Spleen (tissue), 11 donors: ENCODE results near the gene ATG4D. TPM values are rescaled to one million over a fixed set of nuclear protein-coding genes. Genes with fewer than 3 reads are reported as not detected.

Experiments
- DNase-seq: peaks from one replicate; pipeline ENCODE4 v3.0.0-alpha.2; 2020
- H3K27ac ChIP-seq, 8 donors: fragments of 200-600 bp; sonication (generic) in 7 of 8; 1 replicate in 4 of 8; 2 replicates in 4 of 8; pipeline versions ENCODE4 v1.5.0 to v1.8.0; 2016 to 2021; ENCODE audit warnings: inconsistent platforms in 4 of 8, mild to moderate bottlenecking in 4 of 8, moderate library complexity in 1 of 8
- H3K27me3 ChIP-seq, 7 donors: fragments of 200-600 bp; sonication (generic) in 6 of 7; replicated peaks in 1 of 7; 1 replicate in 4 of 7; 2 replicates in 3 of 7; pipeline versions ENCODE4 v1.5.0 to v1.8.0; 2016 to 2021; ENCODE audit warnings: inconsistent platforms in 3 of 7, mild to moderate bottlenecking in 1 of 7
- H3K36me3 ChIP-seq, 6 donors: fragments of 200-600 bp; sonication (generic) in 5 of 6; 1 replicate in 4 of 6; 2 replicates in 2 of 6; pipeline versions ENCODE4 v1.5.0 to v1.8.0; 2016 to 2021; ENCODE audit warnings: inconsistent platforms in 2 of 6
- H3K4me1 ChIP-seq, 6 donors: fragments of 200-600 bp; sonication (generic) in 5 of 6; 1 replicate in 3 of 6; 2 replicates in 3 of 6; pipeline versions ENCODE4 v1.5.0 to v1.8.0; 2016 to 2021; ENCODE audit warnings: inconsistent platforms in 3 of 6
- H3K4me3 ChIP-seq, 8 donors: fragments of 200-600 bp; sonication (generic) in 7 of 8; 1 replicate in 4 of 8; 2 replicates in 4 of 8; pipeline versions ENCODE4 v1.5.0 to v1.8.0; 2016 to 2021; ENCODE audit warnings: inconsistent platforms in 4 of 8, mild to moderate bottlenecking in 4 of 8, moderate library complexity in 2 of 8
- H3K9me3 ChIP-seq, 8 donors: fragments of 200-600 bp; sonication (generic) in 7 of 8; 1 replicate in 4 of 8; 2 replicates in 4 of 8; pipeline versions ENCODE4 v1.5.0 to v1.8.0; 2016 to 2021; ENCODE audit warnings: inconsistent platforms in 4 of 8
- POLR2A ChIP-seq, 3 donors: fragments of 450-650 bp; IDR thresholded peaks; one replicate each; pipeline ENCODE4 v1.5.1; 2017; ENCODE audit warnings: antibody characterized with exemption in 3 of 3, mild to moderate bottlenecking in 1 of 3
- POLR2AphosphoS5 ChIP-seq, 3 donors: sonication (generic); formaldehyde crosslinking; IDR thresholded peaks; one replicate each; pipeline ENCODE4 v1.5.1; 2017; ENCODE audit warnings: antibody characterized with exemption in 3 of 3
- WGBS, 5 donors: extraction: QIAGEN DNeasy Blood & Tissue Kit in 3 of 5; methylation state at CpG; one replicate each; pipeline versions ENCODE4 v1.1.5 to v1.1.7; 2013 to 2018; 5-methylcytosine and 5-hydroxymethylcytosine counted together
- intact Hi-C: fragments of 100-400 bp; cut with DNase I; formaldehyde crosslinking; loops from one replicate; pipeline ENCODE4 v1.15.0; 2023; ENCODE audit warnings: low total_unique reads
- polyA plus RNA-seq, 3 donors: library from polyadenylated mRNA; stranded (reverse); fragments of 200-250 nt; gene quantifications; one replicate each; pipeline ENCODE4 v1.2.1, GENCODE V29; 2013
- total RNA-seq, 7 donors: library from RNA; depleted of rRNA in 3 of 7; stranded (reverse); fragments of >200 nt in 3 of 7; fragmentation: NEBNext Ultra II Directional in 4 of 7; extraction: Animal tissue kit (Norgen Biotek cat#: 25700) in 4 of 7; gene quantifications; one replicate each; pipeline versions ENCODE4 v1.1.0 to v1.2.1, GENCODE V29; 2016 to 2021
- TF ChIP-seq, protein P1 (sequence below), 11 experiments: fragments of 200-600 bp in 7 of 11; fragments of 450-650 bp in 4 of 11; sonication (generic) in 4 of 11; IDR thresholded peaks in 8 of 11; conservative IDR thresholded peaks in 3 of 11; 1 replicate in 7 of 11; 2 replicates in 4 of 11; pipeline versions ENCODE4 v1.4.0 to v1.8.0; 2016 to 2021; ENCODE audit warnings: antibody characterized with exemption in 11 of 11, inconsistent platforms in 4 of 11, mild to moderate bottlenecking in 1 of 11
- donor health status: healthy with polysubstance abuse.
- donor health status: DM: no; HTN: no; CAD: no; lungs with moderate emphysema.
- donor health status: DM: no; HTN: no; CAD: no.
- donor health status: Bipolar disorder and iron deficiency.
- donor health status: healthy.
- donor health status: DM: no; HTN: no; CAD: no.
- donor health status: DM: yes; HTN: yes; CAD: no.

The ATG4D gene
- total and polyA plus RNA-seq, 10 donors, result 18.2 to 40.5 (median 32.1) TPM

- intact Hi-C loops, result loop anchor here (10.0 kb wide), 1 partner anchor 173 kb away; the partner anchor contains the start of gene CDC37
- DNase-seq, result no peak
- WGBS, 5 donors, result 78 to 98% (median 92%) methylated on average over 6 of the region's 6 CpGs
- Histone ChIP-seq H3K4me1 (peaks cover 0 to 16% (median 8%) of the 10 kb centered on the region in 6 donors), H3K27ac (no peak overlapping the region), H3K9me3 (no peaks in the 10 kb centered on the region), H3K4me3 (no peak overlapping the region), H3K36me3 (no peaks in the 10 kb centered on the region), H3K27me3 (no peaks in the 10 kb centered on the region)
- no peak for TF ChIP-seq POLR2AphosphoS5 (IDR thresholded peaks at IDR 0.05)
- TF ChIP-seq POLR2A (IDR thresholded peaks at IDR 0.05), result no peak
- TF ChIP-seq, protein P1, sequence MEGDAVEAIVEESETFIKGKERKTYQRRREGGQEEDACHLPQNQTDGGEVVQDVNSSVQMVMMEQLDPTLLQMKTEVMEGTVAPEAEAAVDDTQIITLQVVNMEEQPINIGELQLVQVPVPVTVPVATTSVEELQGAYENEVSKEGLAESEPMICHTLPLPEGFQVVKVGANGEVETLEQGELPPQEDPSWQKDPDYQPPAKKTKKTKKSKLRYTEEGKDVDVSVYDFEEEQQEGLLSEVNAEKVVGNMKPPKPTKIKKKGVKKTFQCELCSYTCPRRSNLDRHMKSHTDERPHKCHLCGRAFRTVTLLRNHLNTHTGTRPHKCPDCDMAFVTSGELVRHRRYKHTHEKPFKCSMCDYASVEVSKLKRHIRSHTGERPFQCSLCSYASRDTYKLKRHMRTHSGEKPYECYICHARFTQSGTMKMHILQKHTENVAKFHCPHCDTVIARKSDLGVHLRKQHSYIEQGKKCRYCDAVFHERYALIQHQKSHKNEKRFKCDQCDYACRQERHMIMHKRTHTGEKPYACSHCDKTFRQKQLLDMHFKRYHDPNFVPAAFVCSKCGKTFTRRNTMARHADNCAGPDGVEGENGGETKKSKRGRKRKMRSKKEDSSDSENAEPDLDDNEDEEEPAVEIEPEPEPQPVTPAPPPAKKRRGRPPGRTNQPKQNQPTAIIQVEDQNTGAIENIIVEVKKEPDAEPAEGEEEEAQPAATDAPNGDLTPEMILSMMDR (IDR thresholded peaks at IDR 0.05 in 8 of 11, conservative IDR thresholded peaks at IDR 0.05 in 3 of 11), result no peak
Observed at GRCh38 chr19:10577951-10578350, 34.2 kb downstream of the ATG4D start.

- intact Hi-C loops, result loop anchor here (1.0 to 5.0 kb wide), 2 partner anchors 63 to 116 kb away; no protein-coding TSS in a partner anchor
- 26 to 37% (median 28%) methylated on average over 26 to 31 of the region's 31 CpGs for WGBS, 5 donors
Observed at GRCh38 chr19:10580979-10581631, 37.4 kb downstream of the ATG4D start.

GRCh38 chr19:10582091-10582490, 38.4 kb downstream of the ATG4D start:
- Histone ChIP-seq H3K4me3 (no peak overlapping the region), H3K27ac (no peak overlapping the region), H3K9me3 (no peaks in the 10 kb centered on the region), H3K27me3 (peaks cover 0 to 4% (median 0%) of the 10 kb centered on the region in 7 donors), H3K4me1 (peaks cover 0 to 36% (median 13%) of the 10 kb centered on the region in 6 donors), H3K36me3 (no peaks in the 10 kb centered on the region)
- WGBS, 5 donors, result 89 to 96% (median 92%) methylated on average over 13 of the region's 13 CpGs
- DNase-seq, result no peak
- no peak for TF ChIP-seq POLR2A (IDR thresholded peaks at IDR 0.05)
- no peak for TF ChIP-seq POLR2AphosphoS5 (IDR thresholded peaks at IDR 0.05)
- TF ChIP-seq, protein P1 (IDR thresholded peaks at IDR 0.05 in 8 of 11, conservative IDR thresholded peaks at IDR 0.05 in 3 of 11), result no peak
- intact Hi-C loops, result loop anchor here (5.0 kb wide), 1 partner anchor 115 kb away; no protein-coding TSS in a partner anchor

More at GRCh38 chr19:10580979-10581631, 37.4 kb downstream of the ATG4D start:
- H3K27me3 ChIP-seq, result no peaks in the 10 kb centered on the region
- no peaks in the 10 kb centered on the region for H3K9me3 ChIP-seq
- H3K4me3 ChIP-seq, result peak overlapping the region in 1 of 8 donors; percentile 45
- no peaks in the 10 kb centered on the region for H3K36me3 ChIP-seq
- peak overlapping the region in 1 of 8 donors; percentile 22 for H3K27ac ChIP-seq
- H3K4me1 ChIP-seq, result peaks cover 0 to 36% (median 13%) of the 10 kb centered on the region in 6 donors
- TF ChIP-seq, protein P1 (IDR thresholded peaks at IDR 0.05 in 8 of 11, conservative IDR thresholded peaks at IDR 0.05 in 3 of 11), result peak; percentile 96 to 99 (median 98)
- TF ChIP-seq POLR2AphosphoS5 (IDR thresholded peaks at IDR 0.05), result peak; percentile 41 to 88 (median 64)
- TF ChIP-seq POLR2A (IDR thresholded peaks at IDR 0.05), result no peak
- peak; percentile 95 for DNase-seq
